ENCODE results near the gene LMBR1. TPM values are rescaled to one million over a fixed set of nuclear protein-coding genes. Genes with fewer than 3 reads are reported as not detected.
"Not testable (repeated sequence)": the region's sequence is repeated elsewhere in the genome, so short reads cannot be mapped to it uniquely, and the experiment has no call there.

The LMBR1 gene
- total RNA-seq, 2 donors from 2014 or later: 38.7 to 48.0 TPM

DNA sequence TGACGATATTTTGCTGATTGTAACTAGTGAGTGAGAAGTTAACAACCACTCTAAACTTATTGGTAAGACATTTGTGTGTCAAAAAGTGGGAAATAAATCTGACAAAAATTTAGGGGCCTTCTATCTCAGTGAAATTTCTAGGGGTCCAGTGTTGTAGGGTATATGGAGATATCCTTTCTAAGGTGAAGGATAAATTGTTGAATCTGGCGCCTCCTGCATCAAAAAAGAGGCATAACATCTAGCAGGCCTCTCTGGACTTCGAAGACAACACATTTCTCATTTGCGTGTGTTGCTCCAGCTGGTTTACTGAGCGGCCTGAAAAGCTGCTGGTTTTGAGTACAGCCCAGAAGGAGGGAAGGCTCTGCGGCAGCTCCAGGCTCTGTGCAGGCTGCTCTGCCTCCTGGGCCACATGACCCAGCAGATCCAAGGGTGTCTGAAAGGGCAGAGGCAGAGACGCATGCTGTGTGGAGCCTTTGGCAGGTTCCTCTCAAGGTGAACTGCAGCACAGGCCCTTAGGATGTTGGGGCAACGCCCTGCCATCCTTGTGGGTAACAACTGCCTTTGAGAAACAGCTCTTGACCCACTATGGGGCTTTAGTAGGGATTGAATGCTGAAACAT lies 72.4 kb downstream of the LMBR1 start:
- Mint-ChIP-seq H3K4me3 (no peak overlapping the region), H3K36me3 (ENCODE audit: low read depth) (peaks cover 22% of the 10 kb centered on the region), H3K9me3 (no peaks in the 10 kb centered on the region), H3K27me3 (no peaks in the 10 kb centered on the region), H3K27ac (no peak overlapping the region), H3K4me1 (no peaks in the 10 kb centered on the region)
- ATAC-seq (replicated peaks): no peak

GRCh38 chr7:156819733-156820295 lies 73.2 kb downstream of the LMBR1 start:
- Mint-ChIP-seq H3K4me3 (no peak overlapping the region), H3K27me3 (no peaks in the 10 kb centered on the region), H3K9me3 (no peaks in the 10 kb centered on the region), H3K27ac (no peak overlapping the region), H3K4me1 (no peaks in the 10 kb centered on the region), H3K36me3 (ENCODE audit: low read depth) (peaks cover 22% of the 10 kb centered on the region)
- ATAC-seq (replicated peaks): no peak

- no peaks in the 10 kb centered on the region for H3K27me3 Mint-ChIP-seq
- peaks cover 22% of the 10 kb centered on the region for H3K36me3 Mint-ChIP-seq (ENCODE audit: low read depth)
- no peak overlapping the region for H3K4me3 Mint-ChIP-seq
- H3K27ac Mint-ChIP-seq: no peak overlapping the region
- no peaks in the 10 kb centered on the region for H3K9me3 Mint-ChIP-seq
- no peaks in the 10 kb centered on the region for H3K4me1 Mint-ChIP-seq
- no peak for ATAC-seq (replicated peaks)
Observed at GRCh38 chr7:156818133-156818532, 74.8 kb downstream of the LMBR1 start.

DNA sequence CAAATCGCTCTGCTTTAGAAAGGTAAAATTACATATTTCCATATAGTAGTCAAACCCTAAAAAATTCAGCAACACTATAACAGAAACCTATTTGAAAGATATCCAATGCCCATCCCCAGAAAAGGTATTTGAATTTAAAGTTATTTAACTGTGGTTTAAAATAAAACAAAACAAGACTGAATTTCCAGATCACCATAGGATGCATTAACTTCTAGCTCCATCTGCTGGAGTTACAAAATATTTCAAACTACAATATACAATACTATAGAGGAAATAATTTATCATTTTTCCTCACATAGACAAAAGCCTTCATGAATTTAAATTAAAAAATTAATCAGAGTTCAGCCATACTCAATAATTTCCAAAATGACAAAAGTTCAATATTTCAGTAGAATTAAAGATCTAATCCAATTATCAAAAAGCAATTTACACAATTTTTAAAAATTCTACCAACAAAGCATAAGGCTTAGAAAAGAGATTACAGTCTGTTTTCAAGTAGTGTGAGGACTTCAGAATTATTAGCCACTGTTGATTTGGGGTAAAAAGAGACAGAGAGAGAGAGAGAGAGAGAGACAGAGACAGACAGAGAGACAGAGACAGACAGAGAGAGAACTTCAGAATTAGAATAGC lies 75.9 kb downstream of the LMBR1 start:
- Mint-ChIP-seq H3K27ac (no peak overlapping the region), H3K4me3 (no peak overlapping the region), H3K4me1 (peaks cover under 1% of the 10 kb centered on the region), H3K36me3 (ENCODE audit: low read depth) (peaks cover 23% of the 10 kb centered on the region), H3K9me3 (no peaks in the 10 kb centered on the region), H3K27me3 (no peaks in the 10 kb centered on the region)
- peak; percentile 31 for ATAC-seq (replicated peaks)

DNA sequence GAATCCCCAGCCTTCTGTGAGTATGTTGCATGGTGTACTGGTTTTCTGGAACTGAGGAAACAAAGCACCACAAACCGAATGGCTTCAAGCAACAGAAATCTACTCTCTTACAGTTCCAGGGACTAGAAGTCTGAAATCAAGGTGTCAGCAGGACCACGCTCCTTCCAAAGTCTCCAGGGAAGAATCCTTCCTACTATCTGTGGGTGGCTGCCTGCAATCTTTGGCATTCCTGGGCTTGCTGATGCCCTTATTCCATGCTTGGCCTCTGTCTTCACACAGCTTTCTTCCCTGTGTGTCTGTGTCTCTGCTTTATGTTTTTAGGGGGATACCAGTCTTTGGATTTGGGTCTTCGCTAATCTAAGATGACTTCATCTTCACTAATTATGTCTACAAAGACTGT lies 81.3 kb downstream of the LMBR1 start:
- H3K36me3 Mint-ChIP-seq (ENCODE audit: low read depth): peaks cover 6% of the 10 kb centered on the region
- H3K4me1 Mint-ChIP-seq: peaks cover 4% of the 10 kb centered on the region
- no peaks in the 10 kb centered on the region for H3K27me3 Mint-ChIP-seq
- H3K9me3 Mint-ChIP-seq: no peaks in the 10 kb centered on the region
- H3K27ac Mint-ChIP-seq: peak overlapping the region; percentile 12
- H3K4me3 Mint-ChIP-seq: no peak overlapping the region
- no peak for ATAC-seq (replicated peaks)

GRCh38 chr7:156803656-156804055 lies 89.3 kb downstream of the LMBR1 start:
- not testable (repeated sequence) for H3K4me1 Mint-ChIP-seq; ATAC-seq (replicated peaks); H3K27ac Mint-ChIP-seq; H3K27me3 Mint-ChIP-seq; H3K9me3 Mint-ChIP-seq; H3K4me3 Mint-ChIP-seq
- peaks cover 10% of the 10 kb centered on the region for H3K36me3 Mint-ChIP-seq (ENCODE audit: low read depth)

DNA sequence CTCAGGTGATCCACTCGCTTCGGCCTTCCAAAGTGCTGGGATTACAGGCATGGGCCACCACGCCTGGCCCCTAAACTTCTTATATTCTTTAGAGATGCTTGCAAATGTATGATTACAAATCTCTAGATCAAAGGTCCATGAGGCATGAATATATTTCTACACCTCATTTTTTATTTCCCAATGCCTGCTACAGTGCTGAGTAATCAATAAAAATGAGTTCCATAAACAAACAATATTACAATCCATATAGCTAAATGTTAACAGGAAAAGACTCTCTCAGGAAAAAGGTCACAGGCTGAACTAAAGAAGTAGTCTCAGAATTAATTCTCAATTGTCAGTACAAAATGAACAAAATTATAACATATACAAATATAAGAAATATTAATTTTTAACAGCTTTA lies 90.8 kb downstream of the LMBR1 start:
- Mint-ChIP-seq H3K27me3 (no peaks in the 10 kb centered on the region), H3K36me3 (ENCODE audit: low read depth) (peaks cover 10% of the 10 kb centered on the region), H3K27ac (no peak overlapping the region), H3K4me1 (no peaks in the 10 kb centered on the region), H3K4me3 (no peak overlapping the region), H3K9me3 (no peaks in the 10 kb centered on the region)
- no peak for ATAC-seq (replicated peaks)

DNA sequence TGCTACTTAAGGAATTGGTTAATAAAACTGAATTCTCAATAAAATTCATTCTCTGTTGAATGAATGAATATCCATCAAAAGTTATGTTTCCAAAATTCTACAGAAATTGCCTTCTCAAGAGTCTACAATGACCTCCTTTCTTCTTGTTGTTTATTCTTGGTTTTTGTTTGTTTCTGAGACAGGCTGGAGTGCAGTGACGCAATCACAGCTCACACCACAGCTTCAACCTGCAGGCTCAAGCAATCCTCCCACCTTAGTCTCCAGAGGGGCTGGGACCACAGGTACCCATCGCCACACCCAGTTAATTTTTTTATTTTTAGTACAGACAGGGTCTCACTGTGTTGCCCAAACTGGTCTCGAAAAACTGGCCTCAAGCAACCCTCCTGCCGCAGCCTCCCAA lies 97.6 kb downstream of the LMBR1 start:
- Mint-ChIP-seq H3K27me3 (no peaks in the 10 kb centered on the region), H3K36me3 (ENCODE audit: low read depth) (peaks cover 31% of the 10 kb centered on the region), H3K4me1 (no peaks in the 10 kb centered on the region), H3K9me3 (no peaks in the 10 kb centered on the region), H3K4me3 (no peak overlapping the region), H3K27ac (no peak overlapping the region)
- no peak for ATAC-seq (replicated peaks)

GRCh38 chr7:156793334-156793733 lies 99.6 kb downstream of the LMBR1 start:
- H3K27me3 Mint-ChIP-seq: no peaks in the 10 kb centered on the region
- no peak overlapping the region for H3K27ac Mint-ChIP-seq
- H3K9me3 Mint-ChIP-seq: no peaks in the 10 kb centered on the region
- H3K4me3 Mint-ChIP-seq: no peak overlapping the region
- no peaks in the 10 kb centered on the region for H3K4me1 Mint-ChIP-seq
- no peak for ATAC-seq (replicated peaks)
- H3K36me3 Mint-ChIP-seq (ENCODE audit: low read depth): peaks cover 28% of the 10 kb centered on the region

- no peaks in the 10 kb centered on the region for H3K9me3 Mint-ChIP-seq
- no peaks in the 10 kb centered on the region for H3K4me1 Mint-ChIP-seq
- H3K4me3 Mint-ChIP-seq: no peak overlapping the region
- no peak for ATAC-seq (replicated peaks)
- H3K27me3 Mint-ChIP-seq: no peaks in the 10 kb centered on the region
- peaks cover 28% of the 10 kb centered on the region for H3K36me3 Mint-ChIP-seq (ENCODE audit: low read depth)
- H3K27ac Mint-ChIP-seq: no peak overlapping the region
Observed at GRCh38 chr7:156792611-156793010, 100.4 kb downstream of the LMBR1 start.

DNA sequence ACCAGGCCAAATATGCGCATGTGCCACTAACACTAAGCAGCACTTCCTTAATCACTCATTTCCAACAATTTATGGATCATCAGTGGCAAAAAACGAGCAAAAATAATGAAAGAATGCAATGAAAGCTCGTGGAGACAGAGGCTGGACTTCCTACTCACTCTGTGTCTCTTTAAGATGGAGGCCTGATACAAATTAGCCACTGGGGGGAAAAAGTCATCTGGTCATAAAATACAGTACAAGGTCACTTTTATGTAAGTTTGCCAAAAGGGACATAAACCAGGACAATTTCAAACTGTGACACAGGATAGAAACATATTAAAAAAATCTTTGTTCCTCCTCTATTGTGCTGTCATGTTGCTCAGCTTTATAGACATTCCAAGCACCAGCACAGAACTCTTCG lies 101.7 kb downstream of the LMBR1 start:
- Mint-ChIP-seq H3K9me3 (no peaks in the 10 kb centered on the region), H3K36me3 (ENCODE audit: low read depth) (peaks cover 26% of the 10 kb centered on the region), H3K4me1 (no peaks in the 10 kb centered on the region), H3K4me3 (no peak overlapping the region), H3K27me3 (no peaks in the 10 kb centered on the region), H3K27ac (no peak overlapping the region)
- no peak for ATAC-seq (replicated peaks)

DNA sequence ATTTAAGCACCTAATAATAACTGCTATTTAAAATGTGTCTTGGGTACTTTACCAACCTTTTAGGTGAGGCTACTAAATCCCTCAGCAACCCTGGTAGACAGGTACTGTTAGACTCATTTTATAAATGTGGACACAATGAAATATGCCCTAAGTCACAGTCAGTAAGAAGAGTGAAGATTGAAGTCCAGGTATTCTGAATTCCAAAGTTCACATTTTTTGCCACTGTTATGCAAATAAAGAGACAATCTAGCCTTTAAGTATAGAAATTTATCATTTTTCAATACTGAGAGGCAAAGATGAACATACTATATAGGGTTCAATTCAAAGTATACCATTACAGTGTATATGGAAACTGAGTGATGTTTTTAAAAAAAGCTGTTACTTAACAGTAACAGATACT lies 102.7 kb downstream of the LMBR1 start:
- peaks cover 16% of the 10 kb centered on the region for H3K36me3 Mint-ChIP-seq (ENCODE audit: low read depth)
- H3K27me3 Mint-ChIP-seq: no peaks in the 10 kb centered on the region
- no peaks in the 10 kb centered on the region for H3K9me3 Mint-ChIP-seq
- no peaks in the 10 kb centered on the region for H3K4me1 Mint-ChIP-seq
- no peak overlapping the region for H3K27ac Mint-ChIP-seq
- H3K4me3 Mint-ChIP-seq: no peak overlapping the region
- no peak for ATAC-seq (replicated peaks)

DNA sequence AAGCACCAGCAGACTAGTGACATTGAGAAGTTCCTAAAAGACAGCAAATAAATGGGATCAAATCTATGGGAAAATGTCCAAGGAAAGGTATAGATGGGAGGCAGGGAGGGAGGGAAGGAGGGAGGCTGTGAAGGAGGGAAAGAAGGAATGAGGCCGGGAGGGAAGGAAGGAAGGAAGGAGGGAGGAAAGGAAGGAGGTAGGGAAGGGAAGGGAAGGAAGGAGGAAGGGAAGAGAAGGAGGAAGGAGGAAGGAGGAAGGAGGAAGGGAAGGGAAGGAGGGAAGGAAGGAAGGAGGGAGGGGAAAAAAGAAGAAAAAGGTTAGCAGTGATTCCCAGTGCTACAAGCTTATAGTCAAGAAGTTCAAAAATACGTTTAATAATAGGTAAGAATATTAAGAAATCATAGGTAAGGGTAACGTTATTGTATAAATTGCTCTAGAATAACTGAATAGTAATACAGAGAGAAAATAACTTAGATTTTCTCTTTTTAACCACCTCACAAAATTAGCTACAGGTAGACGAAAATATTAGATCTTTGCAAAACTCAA lies 106.9 kb downstream of the LMBR1 start:
- Mint-ChIP-seq H3K27ac (no peak overlapping the region), H3K9me3 (no peaks in the 10 kb centered on the region), H3K4me1 (peaks cover 6% of the 10 kb centered on the region), H3K27me3 (no peaks in the 10 kb centered on the region), H3K36me3 (ENCODE audit: low read depth) (peaks cover 6% of the 10 kb centered on the region), H3K4me3 (no peak overlapping the region)
- ATAC-seq (replicated peaks): no peak

GRCh38 chr7:156783864-156784263 lies 109.1 kb downstream of the LMBR1 start:
- no peak overlapping the region for H3K4me3 Mint-ChIP-seq
- H3K27ac Mint-ChIP-seq: no peak overlapping the region
- H3K27me3 Mint-ChIP-seq: no peaks in the 10 kb centered on the region
- H3K36me3 Mint-ChIP-seq (ENCODE audit: low read depth): peaks cover 6% of the 10 kb centered on the region
- peaks cover 11% of the 10 kb centered on the region for H3K4me1 Mint-ChIP-seq
- no peak for ATAC-seq (replicated peaks)
- H3K9me3 Mint-ChIP-seq: no peaks in the 10 kb centered on the region

- no peaks in the 10 kb centered on the region for H3K27me3 Mint-ChIP-seq
- peak overlapping the region; percentile 4 for H3K27ac Mint-ChIP-seq
- H3K9me3 Mint-ChIP-seq: peaks cover 3% of the 10 kb centered on the region
- peaks cover 20% of the 10 kb centered on the region for H3K4me1 Mint-ChIP-seq
- H3K36me3 Mint-ChIP-seq (ENCODE audit: low read depth): peaks cover 13% of the 10 kb centered on the region
- no peak for ATAC-seq (replicated peaks)
- H3K4me3 Mint-ChIP-seq: no peak overlapping the region
Observed at GRCh38 chr7:156781972-156782371, 111.0 kb downstream of the LMBR1 start.
